K562 (cell line): ENCODE measurements around the gene TTLL10. TPM values are rescaled to one million over a fixed set of nuclear protein-coding genes. Genes with fewer than 3 reads are reported as not detected.

Experiments
- ATF6 ChIP-seq: sonication (generic); formaldehyde crosslinking; IDR thresholded peaks from 2 replicates; pipeline ENCODE4 v1.4.0; 2020; ENCODE audit warnings: mild to moderate bottlenecking, missing genetic modification reagents
- C11orf30 ChIP-seq: fragments of 450-650 bp; IDR thresholded peaks from 2 replicates; pipeline ENCODE4 v1.6.1; 2016; ENCODE audit warnings: low read depth, mild to moderate bottlenecking
- COPS2 ChIP-seq: fragments of 450-650 bp; conservative IDR thresholded peaks from 2 replicates; pipeline ENCODE4 v1.6.1; 2016; ENCODE audit warnings: mild to moderate bottlenecking, moderate library complexity
- FOXK1 ChIP-seq: sonication (generic); formaldehyde crosslinking; IDR thresholded peaks from 2 replicates; pipeline ENCODE4 v1.8.0; 2022; ENCODE audit warnings: missing genetic modification reagents, mild to moderate bottlenecking, borderline replicate concordance
- IRF2 ChIP-seq: sonication (generic); formaldehyde crosslinking; IDR thresholded peaks from 2 replicates; pipeline ENCODE4 v1.8.1; 2022; ENCODE audit warnings: mild to moderate bottlenecking, missing genetic modification reagents
- KHSRP ChIP-seq: fragments of 450-650 bp; IDR thresholded peaks from 2 replicates; pipeline ENCODE4 v1.6.1; 2017
- MBD2 ChIP-seq: sonication (generic); IDR thresholded peaks from 2 replicates; pipeline ENCODE4 v1.6.1; 2016; ENCODE audit warnings: low read depth, borderline replicate concordance
- NCOR1 ChIP-seq: fragments of 450-650 bp; IDR thresholded peaks from 2 replicates; pipeline ENCODE4 v1.6.1; 2016; ENCODE audit warnings: mild to moderate bottlenecking, moderate library complexity
- PHB ChIP-seq: fragments of 250-450 bp; sonication (Bioruptor Pico); IDR thresholded peaks from 2 replicates; pipeline ENCODE4 v1.5.0; 2021
- RAD21 ChIP-seq, 2 experiments: fragments of 250-450 bp in 1 of 2; fragments of 450-650 bp in 1 of 2; sonication (Bioruptor Pico) in 1 of 2; formaldehyde crosslinking in 1 of 2; IDR thresholded peaks in 1 of 2; conservative IDR thresholded peaks in 1 of 2; 2 replicates each; pipeline versions ENCODE4 v1.4.0 to v1.8.0; 2020 to 2022; ENCODE audit warnings: mild to moderate bottlenecking in 2 of 2, moderate library complexity in 1 of 2
- RFX1 ChIP-seq: fragments of 450-650 bp; IDR thresholded peaks from 2 replicates; pipeline ENCODE4 v1.6.1; 2016; ENCODE audit warnings: mild to moderate bottlenecking, moderate library complexity
- THRA ChIP-seq: fragments of 450-650 bp; IDR thresholded peaks from 2 replicates; pipeline ENCODE4 v1.6.1; 2017; ENCODE audit warnings: mild to moderate bottlenecking, moderate library complexity
- TSHZ1 ChIP-seq: fragments of 250-450 bp; sonication (Bioruptor Pico); IDR thresholded peaks from 2 replicates; pipeline ENCODE4 v1.4.0; 2020; ENCODE audit warnings: mild to moderate bottlenecking, moderate library complexity
- ZNF134 ChIP-seq: fragments of 250-450 bp; sonication (Bioruptor Pico); conservative IDR thresholded peaks from 2 replicates; pipeline ENCODE4 v1.4.0; 2020
- ZNF584 ChIP-seq: fragments of 200-800 bp; sonication (Bioruptor generic); IDR thresholded peaks from 2 replicates; pipeline ENCODE4 v1.6.1; 2016; ENCODE audit warnings: low read depth, mild to moderate bottlenecking, missing genetic modification characterization, missing compliant biosample characterization
- polyA plus RNA-seq, 8 experiments: library from polyadenylated mRNA; depleted of rRNA in 4 of 8; stranded (reverse) in 5 of 8; unstranded in 3 of 8; fragments of >200 nt; fragmentation: Nextera tagmentation in 2 of 8; fragmentation: Illumina TruSeq in 1 of 8; extraction: Ambion mirVana in 2 of 8; extraction: Trizol in 1 of 8; gene quantifications; 2 replicates each; pipeline versions ENCODE4 v1.2.1 to v1.2.3, GENCODE V29; 2011 to 2014; ENCODE audit warnings: inconsistent platforms in 1 of 8, missing spikeins in 1 of 8
- total RNA-seq, 7 experiments: library from RNA; depleted of rRNA in 6 of 7; stranded (reverse); fragments of >200 nt in 6 of 7; fragmentation: Illumina TruSeq in 2 of 7; extraction: Trizol in 2 of 7; gene quantifications; 2 replicates each; pipeline versions ENCODE4 v1.2.1 to v1.2.3, GENCODE V29; 2011 to 2021; ENCODE audit warnings: low replicate concordance in 1 of 7
- TF ChIP-seq, protein P1 (sequence below): fragments of 200-800 bp; sonication (Bioruptor generic); IDR thresholded peaks from 2 replicates; pipeline ENCODE4 v1.6.1; 2017; ENCODE audit warnings: missing genetic modification characterization, missing compliant biosample characterization
- TF ChIP-seq, protein P2 (sequence below): fragments of 450-650 bp; IDR thresholded peaks from 2 replicates; pipeline ENCODE4 v1.6.1; 2018; ENCODE audit warnings: mild to moderate bottlenecking, low read depth; ENCODE audit not compliant: partially characterized antibody

The TTLL10 gene
- total and polyA plus RNA-seq, 9 of the 15 experiments (the other 6 are each of a cell fraction or from before 2014, with no cell fraction given): not detected

GRCh38 chr1:1135339-1136136 is 38.1 kb upstream of the TTLL10 start (continued):
- TF ChIP-seq, protein P1, sequence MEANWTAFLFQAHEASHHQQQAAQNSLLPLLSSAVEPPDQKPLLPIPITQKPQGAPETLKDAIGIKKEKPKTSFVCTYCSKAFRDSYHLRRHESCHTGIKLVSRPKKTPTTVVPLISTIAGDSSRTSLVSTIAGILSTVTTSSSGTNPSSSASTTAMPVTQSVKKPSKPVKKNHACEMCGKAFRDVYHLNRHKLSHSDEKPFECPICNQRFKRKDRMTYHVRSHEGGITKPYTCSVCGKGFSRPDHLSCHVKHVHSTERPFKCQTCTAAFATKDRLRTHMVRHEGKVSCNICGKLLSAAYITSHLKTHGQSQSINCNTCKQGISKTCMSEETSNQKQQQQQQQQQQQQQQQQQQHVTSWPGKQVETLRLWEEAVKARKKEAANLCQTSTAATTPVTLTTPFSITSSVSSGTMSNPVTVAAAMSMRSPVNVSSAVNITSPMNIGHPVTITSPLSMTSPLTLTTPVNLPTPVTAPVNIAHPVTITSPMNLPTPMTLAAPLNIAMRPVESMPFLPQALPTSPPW (CRISPR knock-in tag): no peak; the same call in 1 of the 2 replicates
- TF ChIP-seq TSHZ1 (0 out of 2 replicates have a peak, but pooled peaks have one; percentile 41), IRF2 (CRISPR knock-in tag) (no peak), RAD21 (CRISPR knock-in tag; conservative IDR thresholded peaks at IDR 0.05 in 1 of 2, IDR thresholded peaks at IDR 0.05 in 1 of 2) (no peak), ZNF134 (CRISPR knock-in tag) (no peak), FOXK1 (CRISPR knock-in tag) (no peak), C11orf30 (no peak), THRA (no peak), RFX1 (peak; percentile 98), ATF6 (CRISPR knock-in tag) (no peak), KHSRP (no peak), PHB (CRISPR knock-in tag) (no peak), MBD2 (no peak), COPS2 (no peak), ZNF584 (no peak), NCOR1 (no peak)
- TF ChIP-seq, protein P2, sequence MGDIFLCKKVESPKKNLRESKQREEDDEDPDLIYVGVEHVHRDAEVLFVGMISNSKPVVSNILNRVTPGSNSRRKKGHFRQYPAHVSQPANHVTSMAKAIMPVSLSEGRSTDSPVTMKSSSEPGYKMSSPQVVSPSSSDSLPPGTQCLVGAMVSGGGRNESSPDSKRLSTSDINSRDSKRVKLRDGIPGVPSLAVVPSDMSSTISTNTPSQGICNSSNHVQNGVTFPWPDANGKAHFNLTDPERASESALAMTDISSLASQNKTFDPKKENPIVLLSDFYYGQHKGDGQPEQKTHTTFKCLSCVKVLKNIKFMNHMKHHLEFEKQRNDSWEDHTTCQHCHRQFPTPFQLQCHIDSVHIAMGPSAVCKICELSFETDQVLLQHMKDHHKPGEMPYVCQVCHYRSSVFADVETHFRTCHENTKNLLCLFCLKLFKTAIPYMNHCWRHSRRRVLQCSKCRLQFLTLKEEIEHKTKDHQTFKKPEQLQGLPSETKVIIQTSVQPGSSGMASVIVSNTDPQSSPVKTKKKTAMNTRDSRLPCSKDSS: no peak
